A549 (cell line): ENCODE data around the gene REG3A. TPM values are rescaled to one million over a fixed set of nuclear protein-coding genes. Genes with fewer than 3 reads are reported as not detected.

Experiments used
- ATAC-seq, 2 experiments: fragments of 200-7000 bp in 1 of 2; fragments of >200 bp in 1 of 2; cut with Nextera tagmentation in 1 of 2; cut with Tn5 transposase in 1 of 2; 3 replicates each; pipeline versions ENCODE4 v1.8.0 to v1.9.1; 2018 to 2020; ENCODE audit warnings: mild to moderate bottlenecking in 1 of 2, moderate library complexity in 1 of 2
- CTCF ChIA-PET: fragments of 300-600 bp; sonication (Branson Sonifier 250); formaldehyde crosslinking; extraction: SDS; loops from one replicate; lab custom pipeline; 2021; ENCODE audit warnings: antibody characterized with exemption, inconsistent platforms; lab: Yijun Ruan, JAX
- POLR2A ChIA-PET: fragments of 350-600 bp; formaldehyde crosslinking; extraction: SDS; loops from one replicate; lab custom pipeline; 2021; ENCODE audit warnings: antibody characterized with exemption, inconsistent platforms; lab: Yijun Ruan, JAX
- DNase-seq, 2 experiments: peaks; one replicate each; pipeline versions ENCODE4 v3.0.0 to v3.0.0-alpha.2; 2011 to 2016; ENCODE audit warnings: low read depth in 1 of 2, low spot score in 1 of 2
- FAIRE-seq: peaks from 2 replicates; lab custom pipeline; 2011; peaks lifted over from hg19 to GRCh38; lab: Jason Lieb, UNC
- H3K27ac ChIP-seq, 2 experiments: fragments of >200 bp; sonication (Bioruptor Twin); formaldehyde crosslinking; 3 replicates each; pipeline ENCODE4 v1.5.1; 2016 to 2017
- H3K4me1 ChIP-seq: fragments of >200 bp; sonication (Bioruptor Twin); formaldehyde crosslinking; 3 replicates; pipeline ENCODE4 v1.6.1; 2016
- H3K4me2 ChIP-seq: fragments of >200 bp; sonication (Bioruptor Twin); formaldehyde crosslinking; 3 replicates; pipeline ENCODE4 v1.6.1; 2016
- H3K4me3 ChIP-seq: fragments of >200 bp; sonication (Bioruptor Twin); formaldehyde crosslinking; 3 replicates; pipeline ENCODE4 v1.5.1; 2016
- H3K9me3 ChIP-seq: fragments of >200 bp; sonication (Bioruptor Twin); formaldehyde crosslinking; 3 replicates; pipeline ENCODE4 v1.6.1; 2016
- ATOH8 ChIP-seq: fragments of 250-450 bp; sonication (Bioruptor Pico); IDR thresholded peaks from 2 replicates; pipeline ENCODE4 v1.5.0; 2020; ENCODE audit warnings: low read depth, mild to moderate bottlenecking, moderate library complexity
- CBX2 ChIP-seq: fragments of 200-600 bp; sonication (generic); IDR thresholded peaks from 2 replicates; pipeline ENCODE4 v1.6.1; 2016; ENCODE audit warnings: low read depth, mild to moderate bottlenecking, borderline replicate concordance
- CEBPB ChIP-seq, 2 experiments: fragments of >200 bp in 1 of 2; sonication (Bioruptor Twin) in 1 of 2; formaldehyde crosslinking in 1 of 2; IDR thresholded peaks; 2 replicates each; pipeline ENCODE4 v1.6.1; 2012 to 2016
- CHD4 ChIP-seq: fragments of 200-600 bp; sonication (generic); IDR thresholded peaks from 2 replicates; pipeline ENCODE4 v1.6.1; 2016; ENCODE audit warnings: antibody characterized with exemption, mild to moderate bottlenecking, borderline replicate concordance
- E2F6 ChIP-seq: IDR thresholded peaks from 2 replicates; pipeline ENCODE4 v1.6.1; 2012; ENCODE audit warnings: low read depth, borderline replicate concordance
- EHF ChIP-seq: fragments of 250-450 bp; sonication (Bioruptor Pico); IDR thresholded peaks from 2 replicates; pipeline ENCODE4 v1.5.0; 2020; ENCODE audit warnings: mild to moderate bottlenecking
- ELK1 ChIP-seq: fragments of 150-350 bp; IDR thresholded peaks from 2 replicates; pipeline ENCODE4 v1.6.1; 2014; ENCODE audit warnings: low read depth, mild to moderate bottlenecking, low read length
- EP300 ChIP-seq, 2 experiments: fragments of >200 bp; sonication (Bioruptor Twin); formaldehyde crosslinking; IDR thresholded peaks; 2 replicates in 1 of 2; 3 replicates in 1 of 2; pipeline ENCODE4 v1.6.1; 2016 to 2017
- FOSL2 ChIP-seq, 2 experiments: fragments of 450-650 bp in 1 of 2; fragments of >200 bp in 1 of 2; sonication (Bioruptor Twin) in 1 of 2; formaldehyde crosslinking; IDR thresholded peaks; 2 replicates each; pipeline versions ENCODE4 v1.5.0 to v1.6.1; 2016 to 2020; ENCODE audit warnings: mild to moderate bottlenecking in 1 of 2, moderate library complexity in 1 of 2
- HEYL ChIP-seq: fragments of 250-450 bp; sonication (Bioruptor Pico); IDR thresholded peaks from 2 replicates; pipeline ENCODE4 v1.8.0; 2021; ENCODE audit warnings: mild to moderate bottlenecking, moderate library complexity
- HMGXB4 ChIP-seq: fragments of 250-450 bp; sonication (Bioruptor Pico); IDR thresholded peaks from 2 replicates; pipeline ENCODE4 v1.5.0; 2021; ENCODE audit warnings: mild to moderate bottlenecking, moderate library complexity, borderline replicate concordance
- HOXB13 ChIP-seq: fragments of 250-450 bp; sonication (Bioruptor Pico); IDR thresholded peaks from 2 replicates; pipeline ENCODE4 v1.5.0; 2020; ENCODE audit warnings: low read depth, mild to moderate bottlenecking, moderate library complexity
- JUN ChIP-seq, 2 experiments: fragments of >200 bp; sonication (Bioruptor Twin); formaldehyde crosslinking; IDR thresholded peaks; 2 replicates in 1 of 2; 3 replicates in 1 of 2; pipeline ENCODE4 v1.6.1; 2016 to 2017
- KDM1A ChIP-seq: fragments of 200-600 bp; sonication (generic); IDR thresholded peaks from 2 replicates; pipeline ENCODE4 v1.6.1; 2016; ENCODE audit warnings: low read depth, mild to moderate bottlenecking
- KDM5A ChIP-seq: fragments of 200-600 bp; sonication (generic); IDR thresholded peaks from 2 replicates; pipeline ENCODE4 v1.6.1; 2016; ENCODE audit warnings: antibody characterized with exemption, mild to moderate bottlenecking
- MAFK ChIP-seq: fragments of 450-650 bp; IDR thresholded peaks from 2 replicates; pipeline ENCODE4 v1.6.1; 2014; ENCODE audit not compliant: partially characterized antibody
- NFE2L2 ChIP-seq: fragments of 150-350 bp; conservative IDR thresholded peaks from 2 replicates; pipeline ENCODE4 v1.6.1; 2014; ENCODE audit warnings: low read length
- NPAS2 ChIP-seq: fragments of 250-450 bp; sonication (Bioruptor Pico); IDR thresholded peaks from 2 replicates; pipeline ENCODE4 v1.8.0; 2022; ENCODE audit warnings: mild to moderate bottlenecking, moderate library complexity, borderline replicate concordance
- RAD21 ChIP-seq, 2 experiments: fragments of >200 bp in 1 of 2; sonication (Bioruptor Twin) in 1 of 2; formaldehyde crosslinking in 1 of 2; IDR thresholded peaks in 1 of 2; conservative IDR thresholded peaks in 1 of 2; 2 replicates in 1 of 2; 3 replicates in 1 of 2; pipeline ENCODE4 v1.6.1; 2012 to 2018; ENCODE audit warnings: inconsistent platforms in 1 of 2
- RARB ChIP-seq: fragments of 250-450 bp; sonication (Bioruptor Pico); IDR thresholded peaks from 2 replicates; pipeline ENCODE4 v1.8.0; 2021; ENCODE audit warnings: mild to moderate bottlenecking, moderate library complexity
- RCOR1 ChIP-seq: fragments of 150-350 bp; IDR thresholded peaks from 2 replicates; pipeline ENCODE4 v1.6.1; 2014; ENCODE audit warnings: antibody characterized with exemption, low read length, low read depth
- REST ChIP-seq: fragments of 200-600 bp; sonication (generic); IDR thresholded peaks from 2 replicates; pipeline ENCODE4 v1.6.1; 2016; ENCODE audit warnings: antibody characterized with exemption, mild to moderate bottlenecking, moderate library complexity
- RFX5 ChIP-seq: fragments of 450-650 bp; IDR thresholded peaks from 2 replicates; pipeline ENCODE4 v1.7.1; 2014; ENCODE audit warnings: antibody characterized with exemption, mild to moderate bottlenecking, moderate library complexity
- TP53 ChIP-seq: fragments of 250-450 bp; sonication (Bioruptor Pico); IDR thresholded peaks from 2 replicates; pipeline ENCODE4 v1.5.0; 2021; ENCODE audit warnings: mild to moderate bottlenecking, moderate library complexity
- USF2 ChIP-seq: fragments of 450-650 bp; IDR thresholded peaks from 2 replicates; pipeline ENCODE4 v1.6.1; 2014; ENCODE audit warnings: antibody characterized with exemption
- ZC3H11A ChIP-seq: fragments of 450-650 bp; IDR thresholded peaks from 2 replicates; pipeline ENCODE4 v1.6.1; 2014; ENCODE audit warnings: antibody characterized with exemption, mild to moderate bottlenecking
- ZSCAN20 ChIP-seq: fragments of 250-450 bp; sonication (Bioruptor Pico); IDR thresholded peaks from 2 replicates; pipeline ENCODE4 v1.8.0; 2022; ENCODE audit warnings: mild to moderate bottlenecking, moderate library complexity
- WGBS: methylation state at CpG from one replicate; pipeline ENCODE4 v1.1.6; 2017; ENCODE audit errors: missing lambda C conversion rate; 5-methylcytosine and 5-hydroxymethylcytosine counted together
- polyA plus RNA-seq, 4 experiments: library from polyadenylated mRNA; depleted of rRNA in 3 of 4; stranded (reverse); fragments of >200 nt; fragmentation: RNase III in 1 of 4; extraction: RNeasy Plus Mini Kit Qiagen cat#74134 plus additional on column Dnase treatment in 1 of 4; gene quantifications; 2 replicates in 3 of 4; 3 replicates in 1 of 4; pipeline ENCODE4 v1.2.3, GENCODE V29; 2011 to 2017

The REG3A gene
- polyA plus RNA-seq, 2 of the 4 experiments (the other 2 are of a cell fraction): not detected

- Histone ChIP-seq H3K4me3 (no peak overlapping the region), H3K4me2 (no peak overlapping the region), H3K4me1 (no peaks in the 10 kb centered on the region), H3K27ac (no peak overlapping the region), H3K9me3 (no peaks in the 10 kb centered on the region; the same call in 2 of the 3 replicates)
- ChIA-PET POLR2A (no interaction called here), CTCF (no interaction called here)
- ATAC-seq (no peak), DNase-seq (no peak), FAIRE-seq (no peak)
- 22% methylated on average over 3 of the region's 3 CpGs for WGBS
- TF ChIP-seq CBX2 (no peak), HEYL (no peak), USF2 (no peak), RCOR1 (no peak), KDM5A (no peak), CEBPB (IDR thresholded peaks at IDR 0.05) (no peak), RFX5 (no peak), CHD4 (no peak), TP53 (no peak), EP300 (IDR thresholded peaks at IDR 0.05) (no peak), FOSL2 (IDR thresholded peaks at IDR 0.05) (no peak), FOSL2 (CRISPR knock-in tag; IDR thresholded peaks at IDR 0.05) (no peak)
Observed at GRCh38 chr2:79128406-79128805, 31.1 kb downstream of the REG3A start.

GRCh38 chr2:79125721-79125985 lies 33.9 kb downstream of the REG3A start:
- no peaks in the 10 kb centered on the region for H3K4me1 ChIP-seq
- POLR2A ChIA-PET: no interaction called here
- FAIRE-seq: no peak
- TF ChIP-seq ZC3H11A (no peak), NFE2L2 (no peak), JUN (IDR thresholded peaks at IDR 0.05) (no peak), RARB (CRISPR knock-in tag) (no peak), ATOH8 (no peak), E2F6 (no peak), MAFK (no peak), ELK1 (no peak), RCOR1 (no peak), ZSCAN20 (CRISPR knock-in tag) (no peak), HOXB13 (no peak), NPAS2 (CRISPR knock-in tag) (no peak), CBX2 (no peak), KDM1A (no peak), RAD21 (conservative IDR thresholded peaks at IDR 0.05 in 1 of 2, IDR thresholded peaks at IDR 0.05 in 1 of 2) (no peak), FOSL2 (IDR thresholded peaks at IDR 0.05) (no peak), FOSL2 (CRISPR knock-in tag; IDR thresholded peaks at IDR 0.05) (no peak), HMGXB4 (no peak), REST (no peak), EHF (CRISPR knock-in tag) (no peak)
- no peak overlapping the region for H3K27ac ChIP-seq
- no peaks in the 10 kb centered on the region; the same call in 2 of the 3 replicates for H3K9me3 ChIP-seq
- no peak for DNase-seq
- CTCF ChIA-PET: no interaction called here
- no peak overlapping the region for H3K4me2 ChIP-seq
- no peak for ATAC-seq
- WGBS: 59% methylated on average over 3 of the region's 3 CpGs
- no peak overlapping the region for H3K4me3 ChIP-seq
